HuH-7.5 (cell line): Measurements from ENCODE around the gene AFF3.
"Not testable (repeated sequence)": the region's sequence is repeated elsewhere in the genome, so short reads cannot be mapped to it uniquely, and the experiment has no call there.

Experiments
- DNase-seq: peaks from one replicate; pipeline ENCODE4 v3.0.0; 2011; ENCODE audit warnings: low spot score

The AFF3 gene

GRCh38 chr2:100145893-100146656 lies 3.7 kb upstream of the AFF3 start:
- no peak for DNase-seq

- DNase-seq = no peak
Observed at GRCh38 chr2:100143286-100143685, 896 bp upstream of the AFF3 start.

- DNase-seq = no peak
Observed at GRCh38 chr2:100141906-100142305, 484 bp downstream of the AFF3 start.

GRCh38 chr2:100140582-100140981 lies 1.8 kb downstream of the AFF3 start:
- DNase-seq = no peak

GRCh38 chr2:100137866-100138570 lies 4.4 kb downstream of the AFF3 start:
- no peak for DNase-seq

GRCh38 chr2:100137318-100137717 lies 5.1 kb downstream of the AFF3 start:
- DNase-seq = no peak

GRCh38 chr2:100136310-100136709 lies 6.1 kb downstream of the AFF3 start:
- no peak for DNase-seq

- no peak for DNase-seq
Observed at GRCh38 chr2:100135415-100135814, 7.0 kb downstream of the AFF3 start.

GRCh38 chr2:100130595-100131391 lies 11.6 kb downstream of the AFF3 start:
- DNase-seq = no peak

GRCh38 chr2:100126897-100127401 lies 15.4 kb downstream of the AFF3 start:
- DNase-seq = no peak

GRCh38 chr2:100126201-100126600 lies 16.2 kb downstream of the AFF3 start:
- no peak for DNase-seq

- no peak for DNase-seq
Observed at GRCh38 chr2:100125626-100126025, 16.8 kb downstream of the AFF3 start.

- no peak for DNase-seq
Observed at GRCh38 chr2:100124761-100125160, 17.6 kb downstream of the AFF3 start.

- DNase-seq = no peak
Observed at GRCh38 chr2:100121124-100121718, 21.2 kb downstream of the AFF3 start.

GRCh38 chr2:100119235-100119634 lies 23.2 kb downstream of the AFF3 start:
- no peak for DNase-seq

GRCh38 chr2:100113990-100114433 lies 28.4 kb downstream of the AFF3 start:
- no peak for DNase-seq

- no peak for DNase-seq
Observed at GRCh38 chr2:100110614-100111000, 31.8 kb downstream of the AFF3 start.

GRCh38 chr2:100109986-100110613 lies 32.3 kb downstream of the AFF3 start:
- DNase-seq = no peak

GRCh38 chr2:100108648-100109020 lies 33.8 kb downstream of the AFF3 start:
- not testable (repeated sequence) for DNase-seq

- no peak for DNase-seq
Observed at GRCh38 chr2:100107906-100108647, 34.3 kb downstream of the AFF3 start.

- DNase-seq = no peak
Observed at GRCh38 chr2:100107440-100107839, 35.0 kb downstream of the AFF3 start.
